Vagina (tissue), 2 donors: ENCODE data around the gene CD48. TPM values are rescaled to one million over a fixed set of nuclear protein-coding genes. Genes with fewer than 3 reads are reported as not detected.

Experiments used
- DNase-seq, 2 donors: peaks; one replicate each; pipeline ENCODE4 v3.0.0-alpha.2; 2017; ENCODE audit errors: extremely low spot score in 2 of 2
- H3K27ac ChIP-seq: fragments of 200-600 bp; sonication (generic); one replicate; pipeline ENCODE4 v1.5.1; 2019
- H3K27me3 ChIP-seq: fragments of 200-600 bp; sonication (generic); one replicate; pipeline ENCODE4 v1.5.1; 2019
- H3K36me3 ChIP-seq, 2 donors: fragments of 200-600 bp; sonication (generic); one replicate each; pipeline ENCODE4 v1.5.1; 2017 to 2019
- H3K4me1 ChIP-seq: fragments of 200-600 bp; sonication (generic); one replicate; pipeline ENCODE4 v1.5.1; 2019
- H3K4me3 ChIP-seq, 2 donors: fragments of 200-600 bp; sonication (generic); 1 replicate in 1 of 2; 2 replicates in 1 of 2; pipeline ENCODE4 v1.5.1; 2016 to 2019
- H3K9me3 ChIP-seq: fragments of 200-600 bp; sonication (generic); one replicate; pipeline ENCODE4 v1.5.1; 2019
- CTCF ChIP-seq, 3 experiments: fragments of 450-650 bp in 2 of 3; fragments of 200-600 bp in 1 of 3; sonication (generic) in 1 of 3; IDR thresholded peaks; one replicate each; pipeline ENCODE4 v1.5.1; 2017 to 2019; ENCODE audit warnings: antibody characterized with exemption in 3 of 3, mild to moderate bottlenecking in 2 of 3, moderate library complexity in 2 of 3
- POLR2A ChIP-seq, 2 donors: fragments of 450-650 bp; IDR thresholded peaks; one replicate each; pipeline ENCODE4 v1.6.1; 2017; ENCODE audit warnings: antibody characterized with exemption in 2 of 2, mild to moderate bottlenecking in 2 of 2, moderate library complexity in 2 of 2
- POLR2AphosphoS5 ChIP-seq, 2 donors: sonication (generic); formaldehyde crosslinking; IDR thresholded peaks; one replicate each; pipeline ENCODE4 v1.9.0; 2017; ENCODE audit warnings: antibody characterized with exemption in 2 of 2, mild to moderate bottlenecking in 2 of 2, low read depth in 1 of 2; ENCODE audit not compliant: insufficient read depth in 1 of 2
- intact Hi-C: fragments of 100-400 bp; cut with DNase I; formaldehyde crosslinking; loops from one replicate; pipeline ENCODE4 v1.15.1; 2023
- total RNA-seq: library from RNA; depleted of rRNA; stranded (reverse); fragments of >200 nt; gene quantifications from one replicate; pipeline ENCODE4 v1.2.3, GENCODE V29; 2016

Gene CD48
- total RNA-seq, 1 donor from 2014 or later = 4.7 TPM

- H3K9me3 ChIP-seq = no peaks in the 10 kb centered on the region
- H3K27ac ChIP-seq = no peak overlapping the region
- no peaks in the 10 kb centered on the region for H3K36me3 ChIP-seq
- TF ChIP-seq CTCF (IDR thresholded peaks at IDR 0.05) (no peak), POLR2A (IDR thresholded peaks at IDR 0.05) (no peak), POLR2AphosphoS5 (IDR thresholded peaks at IDR 0.05; ENCODE audit: insufficient read depth in 1 of 2, low read depth in 1 of 2) (no peak)
- intact Hi-C loops = no loop called here
- no peaks in the 10 kb centered on the region for H3K4me1 ChIP-seq
- H3K4me3 ChIP-seq = no peak overlapping the region
- no peak for DNase-seq
- no peaks in the 10 kb centered on the region for H3K27me3 ChIP-seq
Observed at GRCh38 chr1:160640359-160641123, 71.1 kb downstream of the CD48 start.

- Histone ChIP-seq H3K27me3 (no peaks in the 10 kb centered on the region), H3K27ac (no peak overlapping the region), H3K9me3 (no peaks in the 10 kb centered on the region), H3K4me3 (no peak overlapping the region), H3K4me1 (no peaks in the 10 kb centered on the region), H3K36me3 (no peaks in the 10 kb centered on the region)
- intact Hi-C loops = no loop called here
- TF ChIP-seq POLR2AphosphoS5 (IDR thresholded peaks at IDR 0.05; ENCODE audit: insufficient read depth in 1 of 2, low read depth in 1 of 2) (no peak), CTCF (IDR thresholded peaks at IDR 0.05) (no peak), POLR2A (IDR thresholded peaks at IDR 0.05) (no peak)
- no peak for DNase-seq
Observed at GRCh38 chr1:160639652-160640051, 72.0 kb downstream of the CD48 start.

GRCh38 chr1:160638926-160639325, 72.7 kb downstream of the CD48 start:
- Histone ChIP-seq H3K27ac (no peak overlapping the region), H3K36me3 (no peaks in the 10 kb centered on the region), H3K4me3 (no peak overlapping the region), H3K4me1 (no peaks in the 10 kb centered on the region), H3K27me3 (no peaks in the 10 kb centered on the region), H3K9me3 (no peaks in the 10 kb centered on the region)
- no peak for DNase-seq
- TF ChIP-seq POLR2A (IDR thresholded peaks at IDR 0.05) = no peak
- no peak for TF ChIP-seq CTCF (IDR thresholded peaks at IDR 0.05)
- TF ChIP-seq POLR2AphosphoS5 (IDR thresholded peaks at IDR 0.05; ENCODE audit: insufficient read depth in 1 of 2, low read depth in 1 of 2) = no peak
- intact Hi-C loops = no loop called here

DNA sequence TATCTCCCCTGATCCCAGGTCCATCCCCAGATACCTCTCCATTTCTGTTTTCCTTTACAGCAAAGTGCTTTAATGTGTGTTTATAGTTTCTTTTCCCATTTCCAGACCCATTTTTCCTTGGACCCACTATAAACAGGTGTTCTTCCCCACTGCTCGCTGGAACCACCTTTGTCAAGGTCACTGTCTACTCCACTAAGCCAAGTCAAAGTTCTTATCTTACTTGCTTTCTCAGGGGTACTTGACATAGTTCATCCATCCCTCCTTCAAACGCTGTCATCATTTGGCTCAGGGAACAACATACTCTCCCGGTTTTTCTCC, 73.1 kb downstream of the CD48 start:
- no peak for DNase-seq
- intact Hi-C loops = no loop called here
- TF ChIP-seq POLR2A (IDR thresholded peaks at IDR 0.05) (no peak), CTCF (IDR thresholded peaks at IDR 0.05) (no peak), POLR2AphosphoS5 (IDR thresholded peaks at IDR 0.05; ENCODE audit: insufficient read depth in 1 of 2, low read depth in 1 of 2) (no peak)
- Histone ChIP-seq H3K9me3 (no peaks in the 10 kb centered on the region), H3K27ac (no peak overlapping the region), H3K27me3 (no peaks in the 10 kb centered on the region), H3K4me1 (no peaks in the 10 kb centered on the region), H3K4me3 (no peak overlapping the region), H3K36me3 (no peaks in the 10 kb centered on the region)

DNA sequence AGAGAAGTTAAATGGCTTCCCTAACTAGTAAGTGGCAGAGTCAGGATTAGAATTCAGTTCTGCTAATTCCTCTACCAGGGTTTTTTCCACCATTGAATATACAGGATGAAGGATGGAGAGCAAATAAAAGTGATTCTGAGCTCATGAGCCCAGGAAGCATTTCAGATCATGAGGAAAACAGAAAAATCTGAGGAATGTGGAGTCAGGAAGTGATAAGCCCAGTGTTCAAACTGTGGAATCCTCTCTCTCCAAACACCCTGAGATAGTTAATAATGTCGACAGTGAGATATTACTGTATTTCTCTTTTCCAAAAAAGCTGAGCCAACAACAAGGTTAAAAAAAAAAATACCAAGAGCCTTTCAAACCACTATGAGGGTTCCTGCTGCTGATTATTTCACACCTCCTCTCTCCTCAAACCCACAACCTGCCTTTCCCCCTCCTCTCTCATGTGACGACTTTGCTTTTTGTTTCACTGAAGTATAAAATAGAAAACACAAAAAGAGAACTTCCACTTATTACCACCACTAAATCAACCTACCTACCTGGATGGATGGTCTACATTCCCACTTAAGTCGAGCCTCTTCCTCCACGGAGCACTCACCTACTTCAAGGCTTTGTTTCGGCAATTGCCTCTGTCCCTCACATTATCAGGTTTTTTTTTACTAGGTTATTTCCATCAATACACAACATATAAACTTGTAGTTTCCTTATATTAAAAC, 73.6 kb downstream of the CD48 start:
- Histone ChIP-seq H3K36me3 (no peaks in the 10 kb centered on the region), H3K27ac (no peak overlapping the region), H3K9me3 (no peaks in the 10 kb centered on the region), H3K27me3 (no peaks in the 10 kb centered on the region), H3K4me3 (no peak overlapping the region), H3K4me1 (no peaks in the 10 kb centered on the region)
- intact Hi-C loops = no loop called here
- no peak for DNase-seq
- TF ChIP-seq POLR2AphosphoS5 (IDR thresholded peaks at IDR 0.05; ENCODE audit: insufficient read depth in 1 of 2, low read depth in 1 of 2) = no peak
- no peak for TF ChIP-seq POLR2A (IDR thresholded peaks at IDR 0.05)
- TF ChIP-seq CTCF (IDR thresholded peaks at IDR 0.05) = no peak
